Measurements from ENCODE around the gene IRF7.

Gene IRF7

GRCh38 chr11:614021-614622, 1.6 kb downstream of the IRF7 start:
- ChIA-PET POLR2A (no interaction called here), CTCF (interaction anchor here (1.3 kb wide), 1 partner anchor 109 kb away, joined by 6 read pairs; no protein-coding TSS in a partner anchor)
- no peak for TF ChIP-seq CTCF (IDR thresholded peaks at IDR 0.05; ENCODE audit: insufficient read depth, low read length, missing control alignments)
- no peak overlapping the region for H3K4me3 ChIP-seq (ENCODE audit: low read depth, low read length)
- DNase-seq (ENCODE audit: low read depth, low spot score), result no peak

- DNase-seq (ENCODE audit: low read depth, low spot score), result no peak
- CTCF ChIA-PET, result interaction anchor here (1.3 kb wide), 1 partner anchor 110 kb away, joined by 6 read pairs; no protein-coding TSS in a partner anchor
- no peak for TF ChIP-seq CTCF (IDR thresholded peaks at IDR 0.05; ENCODE audit: insufficient read depth, low read length, missing control alignments)
- no peak overlapping the region for H3K4me3 ChIP-seq (ENCODE audit: low read depth, low read length)
- POLR2A ChIA-PET, result no interaction called here
These were observed 2.3 kb downstream of the IRF7 start for GRCh38 chr11:613369-613968.

GRCh38 chr11:612961-613300, 2.8 kb downstream of the IRF7 start:
- POLR2A ChIA-PET, result no interaction called here
- H3K4me3 ChIP-seq (ENCODE audit: low read depth, low read length), result no peak overlapping the region
- no peak for TF ChIP-seq CTCF (IDR thresholded peaks at IDR 0.05; ENCODE audit: insufficient read depth, low read length, missing control alignments)
- CTCF ChIA-PET, result no interaction called here
- DNase-seq (ENCODE audit: low read depth, low spot score), result no peak

GRCh38 chr11:612201-612960, 3.4 kb downstream of the IRF7 start:
- POLR2A ChIA-PET, result interaction anchor here (0.7 kb wide), 1 partner anchor 11 kb away, joined by 3 read pairs; no protein-coding TSS in a partner anchor
- TF ChIP-seq CTCF (IDR thresholded peaks at IDR 0.05; ENCODE audit: insufficient read depth, low read length, missing control alignments), result peak; percentile 5
- no peak overlapping the region for H3K4me3 ChIP-seq (ENCODE audit: low read depth, low read length)
- CTCF ChIA-PET, result no interaction called here
- no peak for DNase-seq (ENCODE audit: low read depth, low spot score)

GRCh38 chr11:611001-611996, 4.5 kb downstream of the IRF7 start:
- ChIA-PET CTCF (no interaction called here), POLR2A (no interaction called here)
- H3K4me3 ChIP-seq (ENCODE audit: low read depth, low read length), result no peak overlapping the region
- DNase-seq (ENCODE audit: low read depth, low spot score), result no peak
- no peak for TF ChIP-seq CTCF (IDR thresholded peaks at IDR 0.05; ENCODE audit: insufficient read depth, low read length, missing control alignments)
